Measurements from ENCODE around the gene RIOK1.

RIOK1 gene

DNA sequence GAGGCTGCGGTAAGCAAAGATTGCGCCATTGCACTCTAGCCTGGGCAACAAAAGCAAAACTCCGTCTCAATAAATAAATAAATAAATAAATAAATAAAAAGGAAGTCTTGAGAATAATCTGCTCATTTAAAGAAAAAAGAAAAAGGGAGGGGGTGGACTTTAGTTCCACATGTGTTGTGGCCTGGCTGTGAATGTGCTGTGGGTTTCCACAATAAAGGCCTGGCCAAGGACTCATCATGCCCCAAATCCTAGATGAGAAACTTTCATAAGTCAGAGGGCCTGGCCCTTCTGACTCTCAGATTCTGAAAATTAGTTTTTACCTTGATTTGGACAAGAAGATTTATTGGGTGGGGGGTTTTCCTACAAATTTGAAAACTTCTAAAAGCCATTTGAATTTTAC is 48.4 kb downstream of the RIOK1 start:
- no peaks in the 10 kb centered on the region for H3K27me3 ChIP-seq (ENCODE audit: insufficient read depth, poor library complexity, severe bottlenecking)
- TF ChIP-seq, protein P1, sequence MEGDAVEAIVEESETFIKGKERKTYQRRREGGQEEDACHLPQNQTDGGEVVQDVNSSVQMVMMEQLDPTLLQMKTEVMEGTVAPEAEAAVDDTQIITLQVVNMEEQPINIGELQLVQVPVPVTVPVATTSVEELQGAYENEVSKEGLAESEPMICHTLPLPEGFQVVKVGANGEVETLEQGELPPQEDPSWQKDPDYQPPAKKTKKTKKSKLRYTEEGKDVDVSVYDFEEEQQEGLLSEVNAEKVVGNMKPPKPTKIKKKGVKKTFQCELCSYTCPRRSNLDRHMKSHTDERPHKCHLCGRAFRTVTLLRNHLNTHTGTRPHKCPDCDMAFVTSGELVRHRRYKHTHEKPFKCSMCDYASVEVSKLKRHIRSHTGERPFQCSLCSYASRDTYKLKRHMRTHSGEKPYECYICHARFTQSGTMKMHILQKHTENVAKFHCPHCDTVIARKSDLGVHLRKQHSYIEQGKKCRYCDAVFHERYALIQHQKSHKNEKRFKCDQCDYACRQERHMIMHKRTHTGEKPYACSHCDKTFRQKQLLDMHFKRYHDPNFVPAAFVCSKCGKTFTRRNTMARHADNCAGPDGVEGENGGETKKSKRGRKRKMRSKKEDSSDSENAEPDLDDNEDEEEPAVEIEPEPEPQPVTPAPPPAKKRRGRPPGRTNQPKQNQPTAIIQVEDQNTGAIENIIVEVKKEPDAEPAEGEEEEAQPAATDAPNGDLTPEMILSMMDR (IDR thresholded peaks at IDR 0.05; ENCODE audit: poor library complexity, severe bottlenecking): no peak
- no peak overlapping the region for H3K27ac ChIP-seq (ENCODE audit: poor library complexity, severe bottlenecking)
- no peak overlapping the region for H3K4me3 ChIP-seq (ENCODE audit: severe bottlenecking)
- no peaks in the 10 kb centered on the region for H3K9me3 ChIP-seq (ENCODE audit: severe bottlenecking)
- ATAC-seq (ENCODE audit: low read depth) (no peak), DNase-seq (ENCODE audit: low spot score) (no peak)
- H3K4me1 ChIP-seq (ENCODE audit: insufficient read depth, poor library complexity, severe bottlenecking): no peaks in the 10 kb centered on the region
- H3K36me3 ChIP-seq (ENCODE audit: low read depth): no peaks in the 10 kb centered on the region

DNA sequence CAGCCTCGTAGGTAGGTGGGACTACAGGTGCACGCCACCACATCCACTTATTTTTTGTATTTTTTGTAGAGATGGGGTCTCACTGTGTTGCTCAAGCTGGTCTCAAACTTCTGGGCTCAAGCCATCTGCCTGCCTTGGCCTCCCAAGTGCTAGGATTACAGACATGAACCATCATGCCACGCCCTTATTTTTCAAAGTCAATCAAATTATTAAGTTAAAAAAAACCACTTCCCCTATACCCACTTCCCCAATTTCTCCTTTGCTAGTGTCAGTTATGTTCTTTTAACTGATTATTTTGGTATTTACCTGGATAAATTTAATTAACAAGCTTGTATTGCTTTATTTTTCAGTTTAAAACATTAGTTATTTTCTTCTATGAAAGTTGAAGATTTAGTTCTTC is 49.6 kb downstream of the RIOK1 start:
- ATAC-seq (ENCODE audit: low read depth) (no peak), DNase-seq (ENCODE audit: low spot score) (no peak)
- no peak overlapping the region for H3K4me3 ChIP-seq (ENCODE audit: severe bottlenecking)
- H3K27me3 ChIP-seq (ENCODE audit: insufficient read depth, poor library complexity, severe bottlenecking): no peaks in the 10 kb centered on the region
- no peaks in the 10 kb centered on the region for H3K36me3 ChIP-seq (ENCODE audit: low read depth)
- TF ChIP-seq, protein P1 (IDR thresholded peaks at IDR 0.05; ENCODE audit: poor library complexity, severe bottlenecking): no peak
- H3K27ac ChIP-seq (ENCODE audit: poor library complexity, severe bottlenecking): no peak overlapping the region
- no peaks in the 10 kb centered on the region for H3K4me1 ChIP-seq (ENCODE audit: insufficient read depth, poor library complexity, severe bottlenecking)
- H3K9me3 ChIP-seq (ENCODE audit: severe bottlenecking): no peaks in the 10 kb centered on the region

DNA sequence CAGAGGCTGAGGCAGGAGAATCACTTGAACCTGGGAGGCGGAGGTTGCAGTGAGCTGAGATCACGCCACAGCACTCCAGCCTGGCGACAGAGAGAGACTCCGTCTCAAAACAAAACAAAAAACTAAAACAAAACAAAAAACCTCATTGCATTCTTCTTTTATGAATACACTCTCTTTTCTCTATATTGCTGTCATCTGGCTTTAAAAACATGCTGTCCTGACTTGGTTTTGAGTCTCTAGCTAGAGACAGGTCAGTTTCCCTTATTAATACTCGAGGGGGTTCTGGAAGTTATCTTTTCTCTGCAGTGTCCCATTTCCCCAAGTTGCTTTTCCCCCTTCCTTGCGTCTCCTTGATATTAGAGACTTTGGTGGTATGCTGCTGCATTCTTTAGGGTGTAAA is 50.9 kb downstream of the RIOK1 start:
- TF ChIP-seq, protein P1 (IDR thresholded peaks at IDR 0.05; ENCODE audit: poor library complexity, severe bottlenecking): no peak
- ATAC-seq (ENCODE audit: low read depth) (no peak), DNase-seq (ENCODE audit: low spot score) (no peak)
- Histone ChIP-seq H3K9me3 (ENCODE audit: severe bottlenecking) (no peaks in the 10 kb centered on the region), H3K36me3 (ENCODE audit: low read depth) (no peaks in the 10 kb centered on the region), H3K4me1 (ENCODE audit: insufficient read depth, poor library complexity, severe bottlenecking) (no peaks in the 10 kb centered on the region), H3K27me3 (ENCODE audit: insufficient read depth, poor library complexity, severe bottlenecking) (no peaks in the 10 kb centered on the region), H3K27ac (ENCODE audit: poor library complexity, severe bottlenecking) (no peak overlapping the region), H3K4me3 (ENCODE audit: severe bottlenecking) (no peak overlapping the region)

DNA sequence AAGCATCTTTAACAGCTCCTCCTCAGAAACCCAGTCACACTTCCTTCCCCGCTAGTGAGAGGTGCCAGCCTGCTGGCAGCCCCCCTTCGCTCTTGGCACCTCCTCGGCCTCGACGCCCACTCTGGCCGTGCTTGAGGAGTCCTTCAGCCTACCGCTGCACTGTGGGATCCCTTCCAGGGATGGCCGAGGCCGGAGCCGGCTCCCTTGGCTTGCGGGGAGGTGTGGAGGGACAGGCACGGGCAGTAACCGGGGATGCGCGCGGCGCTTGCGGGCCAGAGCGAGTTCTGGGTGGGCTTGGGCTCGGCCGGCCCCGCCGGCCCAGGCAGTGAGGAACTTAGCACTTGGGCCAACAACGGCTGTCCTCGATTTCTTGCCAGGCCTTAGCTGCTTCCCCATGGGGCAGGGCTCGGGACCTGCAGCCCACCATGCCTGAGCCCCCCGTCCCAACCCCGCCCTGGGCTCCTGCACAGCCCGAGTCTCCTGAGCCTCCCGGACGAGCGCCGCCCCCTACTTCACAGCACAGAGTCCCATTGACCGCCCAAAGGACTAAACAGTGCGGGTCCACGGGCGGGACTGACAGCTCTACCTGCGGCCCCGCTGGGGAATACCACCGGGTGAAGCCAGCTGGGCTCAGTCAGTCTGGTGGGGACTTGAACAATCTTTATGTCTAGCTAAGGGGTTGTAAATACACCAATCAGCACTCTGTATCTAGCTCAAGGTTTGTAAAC is 51.6 kb downstream of the RIOK1 start:
- H3K4me1 ChIP-seq (ENCODE audit: insufficient read depth, poor library complexity, severe bottlenecking): peaks cover 3% of the 10 kb centered on the region
- no peaks in the 10 kb centered on the region for H3K9me3 ChIP-seq (ENCODE audit: severe bottlenecking)
- DNase-seq (ENCODE audit: low spot score) (no peak), ATAC-seq (ENCODE audit: low read depth) (no peak)
- no peaks in the 10 kb centered on the region for H3K36me3 ChIP-seq (ENCODE audit: low read depth)
- TF ChIP-seq, protein P1 (IDR thresholded peaks at IDR 0.05; ENCODE audit: poor library complexity, severe bottlenecking): no peak
- H3K27me3 ChIP-seq (ENCODE audit: insufficient read depth, poor library complexity, severe bottlenecking): no peaks in the 10 kb centered on the region
- no peak overlapping the region for H3K4me3 ChIP-seq (ENCODE audit: severe bottlenecking)
- H3K27ac ChIP-seq (ENCODE audit: poor library complexity, severe bottlenecking): no peak overlapping the region

DNA sequence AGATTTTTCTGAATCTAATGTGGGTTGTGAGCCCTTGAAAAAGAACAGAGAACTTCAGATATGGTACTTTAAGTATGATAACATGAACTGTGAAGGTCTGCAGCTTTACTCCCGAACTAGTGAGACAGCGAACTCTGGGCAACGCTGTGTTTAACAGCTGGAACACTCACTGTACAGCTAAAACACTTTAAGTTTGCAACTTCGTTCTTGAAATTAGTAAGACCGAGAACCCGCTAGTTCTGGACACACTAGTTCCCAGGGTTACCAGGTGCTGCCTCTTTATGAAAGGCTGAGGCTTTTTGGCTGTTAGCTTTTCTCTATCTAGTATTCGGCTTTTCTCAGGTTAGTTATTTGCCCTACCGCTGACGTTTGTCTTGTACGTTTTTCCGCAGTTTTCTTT is 52.9 kb downstream of the RIOK1 start:
- Histone ChIP-seq H3K27me3 (ENCODE audit: insufficient read depth, poor library complexity, severe bottlenecking) (no peaks in the 10 kb centered on the region), H3K9me3 (ENCODE audit: severe bottlenecking) (no peaks in the 10 kb centered on the region), H3K4me3 (ENCODE audit: severe bottlenecking) (no peak overlapping the region), H3K27ac (ENCODE audit: poor library complexity, severe bottlenecking) (no peak overlapping the region), H3K4me1 (ENCODE audit: insufficient read depth, poor library complexity, severe bottlenecking) (peaks cover 14% of the 10 kb centered on the region), H3K36me3 (ENCODE audit: low read depth) (no peaks in the 10 kb centered on the region)
- ATAC-seq (ENCODE audit: low read depth): no peak
- TF ChIP-seq, protein P1 (IDR thresholded peaks at IDR 0.05; ENCODE audit: poor library complexity, severe bottlenecking): no peak
- no peak for DNase-seq (ENCODE audit: low spot score)

All from RWPE2 (cell line).